Measurements from ENCODE around the gene BPIFB3.
"Not testable (repeated sequence)": the region's sequence is repeated elsewhere in the genome, so short reads cannot be mapped to it uniquely, and the experiment has no call there.

BPIFB3 gene

DNA sequence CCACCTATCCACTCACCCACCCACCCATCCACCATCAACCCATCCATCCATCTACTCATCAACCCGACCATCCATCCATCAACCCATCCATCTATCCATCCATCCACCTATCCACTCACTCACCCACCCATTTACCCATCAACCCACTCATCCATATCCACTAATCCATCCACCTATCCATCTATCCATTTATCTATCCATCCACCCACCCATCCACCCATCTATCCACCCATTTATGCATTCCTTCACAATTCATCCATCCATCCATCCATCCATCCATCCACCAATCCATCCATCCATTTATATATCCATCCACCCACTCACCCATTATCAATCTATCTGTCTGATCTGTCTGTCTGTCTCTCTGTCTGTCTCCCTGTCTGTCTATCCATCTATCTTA is 39.9 kb downstream of the BPIFB3 start:
- Histone ChIP-seq H4K20me1 (ENCODE audit: control insufficient read depth, insufficient read depth, low read depth, low read length) (no peaks in the 10 kb centered on the region), H3K27me3 (ENCODE audit: control insufficient read depth, low read length) (no peaks in the 10 kb centered on the region), H3K4me3 (ENCODE audit: low read length) (no peak overlapping the region), H3F3A (ENCODE audit: control insufficient read depth, insufficient read depth) (no peaks in the 10 kb centered on the region), H3K36me3 (ENCODE audit: control insufficient read depth, low read length) (no peaks in the 10 kb centered on the region), H3K4me2 (ENCODE audit: low read length) (no peak overlapping the region), H3K9me3 (ENCODE audit: control insufficient read depth, insufficient read depth, low read length) (no peaks in the 10 kb centered on the region), H3K9me2 (replicated peaks; ENCODE audit: control insufficient read depth, low read length) (no peaks in the 10 kb centered on the region), H3K27ac (ENCODE audit: low read depth, low read length) (no peak overlapping the region), H3K79me2 (ENCODE audit: control insufficient read depth, low read length) (no peaks in the 10 kb centered on the region), H3K4me1 (ENCODE audit: control insufficient read depth, low read length) (no peaks in the 10 kb centered on the region)
- no peak for TF ChIP-seq EZH2phosphoT487 (IDR thresholded peaks at IDR 0.05; ENCODE audit: borderline replicate concordance, low read length)
- TF ChIP-seq, protein P1, sequence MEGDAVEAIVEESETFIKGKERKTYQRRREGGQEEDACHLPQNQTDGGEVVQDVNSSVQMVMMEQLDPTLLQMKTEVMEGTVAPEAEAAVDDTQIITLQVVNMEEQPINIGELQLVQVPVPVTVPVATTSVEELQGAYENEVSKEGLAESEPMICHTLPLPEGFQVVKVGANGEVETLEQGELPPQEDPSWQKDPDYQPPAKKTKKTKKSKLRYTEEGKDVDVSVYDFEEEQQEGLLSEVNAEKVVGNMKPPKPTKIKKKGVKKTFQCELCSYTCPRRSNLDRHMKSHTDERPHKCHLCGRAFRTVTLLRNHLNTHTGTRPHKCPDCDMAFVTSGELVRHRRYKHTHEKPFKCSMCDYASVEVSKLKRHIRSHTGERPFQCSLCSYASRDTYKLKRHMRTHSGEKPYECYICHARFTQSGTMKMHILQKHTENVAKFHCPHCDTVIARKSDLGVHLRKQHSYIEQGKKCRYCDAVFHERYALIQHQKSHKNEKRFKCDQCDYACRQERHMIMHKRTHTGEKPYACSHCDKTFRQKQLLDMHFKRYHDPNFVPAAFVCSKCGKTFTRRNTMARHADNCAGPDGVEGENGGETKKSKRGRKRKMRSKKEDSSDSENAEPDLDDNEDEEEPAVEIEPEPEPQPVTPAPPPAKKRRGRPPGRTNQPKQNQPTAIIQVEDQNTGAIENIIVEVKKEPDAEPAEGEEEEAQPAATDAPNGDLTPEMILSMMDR (IDR thresholded peaks at IDR 0.05; ENCODE audit: low read depth, low read length, poor library complexity, severe bottlenecking): no peak

DNA sequence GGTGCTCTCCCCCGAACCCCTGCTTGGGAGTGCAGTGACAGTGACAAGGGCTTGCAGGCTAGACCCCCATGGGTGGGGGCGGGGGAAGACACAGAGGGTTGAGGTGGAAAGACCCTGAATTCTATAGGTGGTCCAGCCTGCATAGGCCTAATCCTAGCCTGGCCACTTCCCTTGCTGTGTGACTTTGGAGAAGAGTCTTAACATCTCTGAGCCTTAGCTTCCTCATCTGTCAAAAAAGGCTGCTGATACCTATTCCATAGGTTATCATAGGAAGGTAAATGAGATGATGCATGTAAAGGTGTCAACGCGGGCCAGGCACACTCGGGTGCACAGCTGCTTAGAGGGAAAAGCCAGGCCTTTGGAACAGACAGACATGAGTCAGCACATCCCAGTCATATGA is 41.5 kb downstream of the BPIFB3 start:
- Histone ChIP-seq H3K4me3 (ENCODE audit: low read length) (no peak overlapping the region), H4K20me1 (ENCODE audit: control insufficient read depth, insufficient read depth, low read depth, low read length) (no peaks in the 10 kb centered on the region), H3K27ac (ENCODE audit: low read depth, low read length) (no peak overlapping the region), H3K4me1 (ENCODE audit: control insufficient read depth, low read length) (no peaks in the 10 kb centered on the region), H3K9me2 (replicated peaks; ENCODE audit: control insufficient read depth, low read length) (no peaks in the 10 kb centered on the region), H3K27me3 (ENCODE audit: control insufficient read depth, low read length) (no peaks in the 10 kb centered on the region), H3F3A (ENCODE audit: control insufficient read depth, insufficient read depth) (no peaks in the 10 kb centered on the region), H3K9me3 (ENCODE audit: control insufficient read depth, insufficient read depth, low read length) (no peaks in the 10 kb centered on the region), H3K36me3 (ENCODE audit: control insufficient read depth, low read length) (no peaks in the 10 kb centered on the region), H3K79me2 (ENCODE audit: control insufficient read depth, low read length) (no peaks in the 10 kb centered on the region), H3K4me2 (ENCODE audit: low read length) (no peak overlapping the region)
- TF ChIP-seq EZH2phosphoT487 (IDR thresholded peaks at IDR 0.05; ENCODE audit: borderline replicate concordance, low read length): no peak
- TF ChIP-seq, protein P1 (IDR thresholded peaks at IDR 0.05; ENCODE audit: low read depth, low read length, poor library complexity, severe bottlenecking): no peak

DNA sequence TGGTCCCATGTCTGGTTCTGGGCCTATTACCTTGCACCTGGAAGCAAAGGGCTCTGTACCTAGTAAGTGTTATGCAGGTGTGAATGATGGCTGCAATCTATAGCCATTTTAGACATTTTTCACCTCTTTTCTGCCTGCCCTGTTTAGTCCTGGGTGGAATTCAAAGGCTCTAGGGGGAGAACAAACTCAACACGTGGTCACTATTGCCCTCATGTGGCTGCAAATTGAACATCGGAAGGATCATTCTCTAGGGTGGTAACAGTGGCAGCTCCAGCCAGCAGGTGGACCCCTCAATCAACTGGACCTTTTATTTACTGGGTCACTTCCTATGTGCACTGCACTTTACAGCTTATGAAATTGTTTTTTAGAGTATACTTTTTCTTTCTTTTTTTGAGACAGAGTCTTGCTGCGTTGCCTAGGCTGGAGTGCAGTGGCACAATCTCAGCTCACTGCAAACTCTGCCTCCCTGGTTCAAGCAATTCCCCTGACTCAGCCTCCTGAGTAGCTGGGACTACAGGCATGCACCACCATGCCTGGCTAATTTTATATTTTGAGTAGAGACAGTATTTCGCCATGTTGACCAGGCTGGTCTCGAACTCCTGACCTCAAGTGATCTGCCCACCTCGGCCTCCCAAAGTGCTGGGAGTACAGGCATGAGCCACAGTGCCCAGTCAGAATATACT is 42.3 kb downstream of the BPIFB3 start:
- not testable (repeated sequence) for H3F3A ChIP-seq (ENCODE audit: control insufficient read depth, insufficient read depth); H3K9me3 ChIP-seq (ENCODE audit: control insufficient read depth, insufficient read depth, low read length); H3K9me2 ChIP-seq (replicated peaks; ENCODE audit: control insufficient read depth, low read length); H3K4me1 ChIP-seq (ENCODE audit: control insufficient read depth, low read length); H3K36me3 ChIP-seq (ENCODE audit: control insufficient read depth, low read length); H3K27me3 ChIP-seq (ENCODE audit: control insufficient read depth, low read length); H3K4me2 ChIP-seq (ENCODE audit: low read length); H4K20me1 ChIP-seq (ENCODE audit: control insufficient read depth, insufficient read depth, low read depth, low read length); H3K79me2 ChIP-seq (ENCODE audit: control insufficient read depth, low read length); H3K4me3 ChIP-seq (ENCODE audit: low read length); H3K27ac ChIP-seq (ENCODE audit: low read depth, low read length)
- TF ChIP-seq, protein P1 (IDR thresholded peaks at IDR 0.05; ENCODE audit: low read depth, low read length, poor library complexity, severe bottlenecking): peak; percentile 87
